GM21786 (cell line): ENCODE results near the gene FER.
"Not testable (repeated sequence)": the region's sequence is repeated elsewhere in the genome, so short reads cannot be mapped to it uniquely, and the experiment has no call there.

Source experiments
- ATAC-seq: cut with Tn5 transposase; IDR thresholded peaks from one replicate; pipeline ENCODE4 v1.9.1; 2021; ENCODE audit not compliant: unreplicated experiment

FER gene

GRCh38 chr5:108797396-108797795, 49.7 kb downstream of the FER start:
- ATAC-seq = no peak

DNA sequence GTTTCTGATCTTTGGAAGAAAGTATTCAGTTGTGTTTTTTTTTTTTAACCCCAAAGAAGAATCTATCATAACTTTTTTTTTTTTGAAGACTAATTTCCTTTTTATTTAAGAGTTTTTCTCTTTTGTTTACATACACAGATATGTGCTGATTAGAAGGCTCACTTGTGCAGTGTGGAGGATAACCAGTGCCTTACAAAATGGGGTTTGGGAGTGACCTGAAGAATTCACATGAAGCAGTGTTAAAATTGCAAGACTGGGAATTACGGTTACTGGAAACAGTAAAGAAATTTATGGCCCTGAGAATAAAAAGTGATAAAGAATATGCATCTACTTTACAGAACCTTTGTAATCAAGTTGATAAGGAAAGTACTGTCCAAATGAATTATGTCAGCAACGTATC, 50.3 kb downstream of the FER start:
- ATAC-seq = no peak

GRCh38 chr5:108798513-108799265, 51.0 kb downstream of the FER start:
- ATAC-seq = no peak

GRCh38 chr5:108801301-108801700, 53.6 kb downstream of the FER start:
- ATAC-seq = no peak

DNA sequence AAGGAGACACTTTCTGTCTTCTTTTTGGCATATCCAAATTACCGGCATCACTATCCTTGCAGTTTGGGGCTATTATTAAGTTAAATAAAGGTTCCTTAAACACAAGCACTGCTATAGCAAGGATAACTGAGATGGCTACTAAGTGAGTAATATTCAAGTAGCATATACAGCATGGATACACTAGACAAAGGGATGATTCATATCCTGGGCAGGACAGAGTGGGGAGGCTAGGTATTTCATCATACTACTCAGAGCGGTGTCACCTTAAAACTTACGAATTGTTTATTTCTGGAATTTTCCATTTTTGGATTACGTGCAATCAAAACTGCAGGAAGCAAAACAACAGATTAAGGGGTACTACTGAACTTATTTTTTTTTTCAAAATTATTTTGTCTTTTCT, 54.1 kb downstream of the FER start:
- no peak for ATAC-seq

- ATAC-seq = no peak
Measured at GRCh38 chr5:108810717-108811116, 63.0 kb downstream of the FER start.

- no peak for ATAC-seq
Measured at GRCh38 chr5:108813673-108814072, 66.0 kb downstream of the FER start.

DNA sequence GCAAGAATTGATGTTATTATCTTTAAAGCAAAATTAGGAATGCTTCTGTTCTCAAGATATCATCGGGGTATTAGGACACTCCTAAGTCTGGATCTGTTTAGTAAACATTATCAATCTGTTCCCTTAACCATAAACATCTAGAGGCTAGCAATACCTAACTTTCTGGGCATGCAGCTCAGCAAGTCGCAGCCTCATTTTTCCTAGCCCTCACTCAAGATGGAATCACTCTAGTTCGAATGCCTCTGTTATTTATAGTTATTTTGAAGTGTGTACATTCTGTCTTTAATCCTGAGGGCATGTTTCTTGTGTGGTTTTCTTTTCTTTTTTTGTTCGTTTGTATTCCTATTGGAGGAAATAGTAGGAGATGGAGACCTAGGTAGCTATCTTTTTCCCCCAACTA, 66.9 kb downstream of the FER start:
- no peak for ATAC-seq

GRCh38 chr5:108818613-108819272, 71.0 kb downstream of the FER start:
- peak; percentile 99 for ATAC-seq

- ATAC-seq = no peak
Measured at GRCh38 chr5:108820983-108821382, 73.3 kb downstream of the FER start.

GRCh38 chr5:108822211-108822947, 74.7 kb downstream of the FER start:
- ATAC-seq = no peak

- ATAC-seq = no peak
Measured at GRCh38 chr5:108827131-108827530, 79.4 kb downstream of the FER start.

DNA sequence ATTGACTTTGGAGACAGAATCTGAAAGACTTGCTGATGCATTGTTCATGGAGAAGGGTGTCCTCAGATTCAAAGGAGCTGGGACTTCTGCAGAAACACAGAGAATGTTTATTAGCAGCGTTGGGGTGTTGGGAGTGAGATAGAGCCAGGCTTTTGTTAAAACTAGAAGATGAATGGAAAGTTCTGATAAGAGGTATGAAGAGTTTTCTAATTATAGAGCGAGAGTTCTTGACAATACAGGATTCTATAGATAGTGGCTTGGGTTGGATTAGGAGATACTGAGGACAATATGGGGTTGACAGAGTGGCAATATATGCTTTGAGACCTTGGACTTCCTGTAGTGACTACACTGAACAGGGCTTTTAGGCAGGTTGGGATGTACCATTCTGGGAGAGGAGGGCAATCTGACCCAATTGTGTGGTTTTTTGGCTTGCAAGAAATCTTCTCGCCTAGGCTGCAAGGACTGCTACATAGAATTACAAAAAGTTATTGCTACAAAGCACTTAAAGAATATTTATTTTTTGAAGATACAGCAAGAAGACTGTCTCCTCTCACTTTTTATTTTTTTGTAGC, 83.1 kb downstream of the FER start:
- ATAC-seq = no peak

DNA sequence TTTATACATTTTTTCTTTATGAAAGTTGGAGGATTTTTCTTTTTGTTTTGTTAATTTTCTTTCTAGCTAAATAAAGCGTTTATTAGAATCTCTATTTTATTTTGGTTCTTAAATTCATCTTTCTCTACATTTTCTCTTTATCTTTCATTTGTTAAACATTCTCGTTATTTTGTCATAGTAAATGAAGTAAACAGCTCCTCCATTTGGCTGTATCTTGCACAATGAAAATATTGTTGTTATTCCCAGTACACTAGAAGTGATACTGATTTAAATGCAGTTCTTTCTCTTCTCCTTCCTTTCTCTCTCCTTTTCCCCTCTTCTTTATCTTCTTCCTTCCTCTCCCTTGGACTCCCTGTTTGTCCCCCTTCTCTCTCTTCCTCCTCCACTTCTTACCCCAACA, 88.8 kb downstream of the FER start:
- ATAC-seq = no peak

DNA sequence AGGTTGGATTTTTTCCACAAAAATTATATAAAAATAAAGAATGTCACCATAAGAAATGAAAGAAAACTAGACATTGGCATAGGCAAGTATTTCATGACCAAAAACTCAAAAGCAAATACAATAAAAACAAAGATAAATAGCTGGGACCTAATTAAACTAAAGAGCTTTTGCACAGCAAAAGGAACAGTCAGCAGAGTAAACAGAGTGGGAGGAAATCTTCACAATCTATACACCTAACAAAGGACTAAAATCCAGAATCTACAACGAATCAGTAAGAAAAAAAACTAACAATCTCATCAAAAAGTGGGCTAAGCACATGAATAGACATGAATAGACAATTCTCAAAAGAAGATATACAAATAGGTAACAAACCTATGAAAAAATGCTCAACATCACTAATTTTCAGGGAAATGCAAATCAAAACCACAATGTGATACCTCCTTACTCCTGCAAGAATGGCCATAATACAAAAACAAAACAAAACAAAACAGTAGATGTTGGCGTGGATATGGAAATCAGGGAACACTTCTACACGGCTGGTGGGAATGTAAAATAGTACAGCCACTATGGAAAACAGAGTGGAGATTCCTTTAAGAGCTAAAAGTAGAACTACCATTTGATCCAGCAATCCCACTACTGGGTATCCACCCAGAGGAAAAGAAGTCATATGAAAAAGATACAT, 94.7 kb downstream of the FER start:
- ATAC-seq = not testable (repeated sequence)

DNA sequence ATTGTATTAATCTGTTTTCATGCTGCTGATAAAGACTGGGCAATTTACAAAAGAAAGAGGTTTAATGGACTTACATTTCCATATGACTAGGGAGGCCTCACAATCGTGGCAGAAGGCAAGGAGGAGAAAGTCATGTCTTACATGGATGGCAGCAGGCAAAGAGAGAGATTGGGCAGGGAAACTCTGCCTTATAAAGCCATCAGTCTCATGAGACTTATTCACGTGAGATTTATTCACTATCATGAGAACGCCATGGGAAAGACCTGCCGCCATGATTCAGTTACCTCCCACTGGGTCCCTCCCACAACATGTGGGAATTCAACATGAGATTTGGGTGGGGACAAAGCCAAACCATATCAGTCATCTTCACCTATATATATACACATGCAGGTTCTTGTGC, 103.4 kb downstream of the FER start:
- ATAC-seq = not testable (repeated sequence)

DNA sequence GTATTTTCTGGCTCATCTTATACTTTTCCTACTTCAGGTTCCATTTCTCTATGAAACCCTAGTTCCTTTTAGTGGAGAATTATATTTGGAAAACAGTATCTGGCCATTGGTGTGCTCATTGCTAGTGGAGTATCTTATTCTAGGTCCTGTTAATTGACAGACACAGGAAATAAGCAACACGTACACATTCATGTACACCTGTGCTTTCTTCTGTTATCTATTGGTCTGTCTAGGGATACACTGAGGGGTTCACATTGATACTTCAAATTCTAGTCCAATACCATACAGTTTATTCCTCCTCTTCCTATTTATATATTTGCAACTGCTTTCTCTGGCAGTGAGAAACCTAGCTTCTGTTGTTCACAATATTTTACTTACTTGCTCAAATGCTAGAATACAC, 110.2 kb downstream of the FER start:
- ATAC-seq = peak; percentile 43

DNA sequence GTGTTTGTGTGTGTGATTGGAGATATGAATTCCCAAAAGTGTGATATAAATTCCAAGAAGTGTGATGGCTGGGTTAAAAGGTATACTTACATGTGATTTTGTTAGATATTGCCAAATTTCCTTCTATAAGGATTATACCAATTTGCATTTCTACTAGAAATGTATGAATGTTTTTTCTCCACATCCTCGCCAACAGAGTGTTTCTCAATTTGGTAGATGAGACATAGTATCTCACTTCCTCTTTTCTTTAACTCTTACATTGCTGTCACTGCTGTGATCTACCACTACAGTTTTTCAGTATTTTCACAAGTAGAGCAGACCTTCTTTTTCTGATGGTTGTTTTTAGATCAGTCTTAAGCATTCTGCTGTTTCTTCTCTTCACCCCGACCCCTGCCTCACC, 111.3 kb downstream of the FER start:
- ATAC-seq = peak; percentile 97

DNA sequence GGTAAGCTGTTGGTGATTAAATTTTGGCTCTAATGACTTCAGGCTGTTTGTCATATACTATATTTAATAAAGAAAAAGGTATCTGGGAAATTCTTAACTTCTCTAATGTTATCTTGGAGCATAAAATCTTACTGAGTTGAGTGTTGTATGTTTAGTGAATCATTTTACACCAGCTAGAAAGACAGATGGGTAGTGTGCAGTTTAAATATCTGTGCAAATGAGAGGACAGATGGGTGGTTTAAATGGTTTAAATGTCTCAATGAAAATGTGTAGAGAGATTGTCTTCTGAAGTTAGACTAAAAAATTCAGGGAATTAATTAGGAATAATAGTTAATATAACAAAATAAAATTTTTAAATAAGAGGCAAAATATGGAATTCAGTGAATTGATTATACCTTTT, 114.5 kb downstream of the FER start:
- no peak for ATAC-seq

- not testable (repeated sequence) for ATAC-seq
Measured at GRCh38 chr5:108866097-108866496, 118.4 kb downstream of the FER start.

GRCh38 chr5:108867656-108868055, 120.0 kb downstream of the FER start:
- no peak for ATAC-seq
